Stimulated activated CD8-positive, alpha-beta memory T cell treated with anti-CD3 and anti-CD28 coated beads, Interleukin-4, amount 100 ng/mL, for 4 hours (primary cell): ENCODE data around the gene PALLD.
"Not testable (repeated sequence)": the region's sequence is repeated elsewhere in the genome, so short reads cannot be mapped to it uniquely, and the experiment has no call there.

Source experiments
- DNase-seq, 2 donors: peaks; one replicate each; pipeline ENCODE4 v3.0.0-alpha.2; 2020; ENCODE audit warnings: low read depth in 2 of 2, low spot score in 1 of 2

The PALLD gene

DNA sequence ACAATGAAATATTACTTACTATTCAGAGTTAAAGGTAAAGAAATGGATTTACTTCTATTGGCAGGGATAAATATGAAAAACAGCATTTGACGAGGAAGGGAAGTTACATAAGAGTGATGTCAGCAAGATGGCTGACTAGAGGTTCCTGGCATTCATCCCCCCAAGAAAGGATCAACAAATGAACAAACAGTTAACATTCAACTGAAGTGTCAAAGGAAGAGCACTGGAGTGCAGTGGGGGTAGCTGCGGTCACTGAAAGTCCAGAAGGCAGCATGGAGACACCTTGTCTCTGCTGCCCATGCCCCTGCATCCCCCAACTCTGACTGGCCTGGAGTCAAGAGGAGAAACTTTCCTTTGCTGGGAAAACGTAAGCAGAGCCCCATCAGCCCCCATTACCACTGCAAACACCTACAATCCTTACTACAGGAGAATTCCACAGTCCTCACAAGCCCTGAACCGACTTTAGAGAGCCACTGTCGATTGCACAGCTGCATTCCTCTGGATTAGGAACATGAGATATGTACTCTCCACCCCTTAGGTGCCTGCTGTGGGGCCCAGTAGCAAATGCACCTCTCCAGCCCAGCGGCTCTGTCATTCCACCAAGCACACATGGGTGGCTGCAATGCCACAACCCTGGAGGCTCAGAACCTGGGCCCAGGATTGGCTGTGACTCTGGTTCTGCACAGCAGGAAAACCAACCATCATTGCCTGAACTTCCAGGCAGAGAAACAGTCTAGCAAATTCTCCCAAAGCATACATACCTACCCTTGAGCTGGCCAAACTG, 433.8 kb downstream of the PALLD start:
- no peak for DNase-seq

DNA sequence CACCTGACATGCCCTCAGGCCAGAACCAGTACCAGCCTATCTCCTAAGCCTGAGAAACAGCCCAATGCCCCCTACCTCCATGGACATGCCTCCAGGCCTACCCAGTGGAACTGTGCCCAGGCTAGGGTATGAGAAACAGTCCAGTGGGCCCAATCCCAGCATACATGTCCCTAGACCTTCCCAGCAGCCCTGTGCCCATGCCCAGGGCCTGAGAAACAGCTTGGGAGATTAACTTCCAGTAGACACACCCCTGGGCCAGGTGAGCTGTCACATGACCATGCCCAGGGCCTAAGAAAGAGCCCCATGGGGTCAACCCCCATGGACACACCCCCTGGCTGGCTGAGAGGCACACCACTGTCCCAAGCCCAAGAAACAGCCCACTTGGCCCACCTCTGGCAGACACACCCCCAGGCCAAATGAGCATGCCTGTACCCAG, 434.4 kb downstream of the PALLD start:
- DNase-seq, result no peak

DNA sequence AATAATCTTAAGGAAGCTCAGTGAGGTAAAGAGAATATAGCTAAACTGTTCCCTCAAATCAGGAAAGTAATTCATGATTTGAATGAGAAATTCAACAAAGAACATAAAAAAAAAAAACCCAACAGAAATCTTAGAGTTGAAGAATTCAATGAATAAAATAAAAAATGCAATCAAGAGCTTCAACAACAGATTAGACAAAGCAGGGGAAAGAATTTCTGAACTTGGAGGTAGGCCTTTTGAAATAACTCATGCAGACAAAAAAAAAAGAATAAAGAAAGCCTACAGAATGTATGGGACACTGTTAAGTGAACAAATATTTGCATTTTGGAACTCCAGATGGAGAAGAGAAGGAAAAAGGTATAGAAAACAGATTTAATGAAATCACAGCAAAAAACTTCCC, 435.3 kb downstream of the PALLD start:
- no peak for DNase-seq

DNA sequence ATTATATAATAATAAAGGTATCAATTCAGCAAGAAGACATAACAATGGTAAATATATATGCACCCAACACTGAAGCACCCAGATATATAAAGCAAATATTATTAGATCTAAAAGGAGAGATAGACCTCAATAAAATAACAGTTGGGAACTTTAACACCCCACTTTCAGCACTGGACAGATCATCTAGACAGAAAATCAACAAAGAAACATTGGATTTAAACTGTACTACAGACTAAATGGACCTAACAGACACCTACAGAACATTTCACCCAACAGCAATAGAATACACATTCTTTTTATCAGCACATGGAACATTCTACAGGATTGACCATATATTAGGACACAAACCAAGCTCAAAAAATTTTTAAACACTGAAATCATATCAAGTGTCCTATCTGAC, 436.6 kb downstream of the PALLD start:
- DNase-seq, result no peak

DNA sequence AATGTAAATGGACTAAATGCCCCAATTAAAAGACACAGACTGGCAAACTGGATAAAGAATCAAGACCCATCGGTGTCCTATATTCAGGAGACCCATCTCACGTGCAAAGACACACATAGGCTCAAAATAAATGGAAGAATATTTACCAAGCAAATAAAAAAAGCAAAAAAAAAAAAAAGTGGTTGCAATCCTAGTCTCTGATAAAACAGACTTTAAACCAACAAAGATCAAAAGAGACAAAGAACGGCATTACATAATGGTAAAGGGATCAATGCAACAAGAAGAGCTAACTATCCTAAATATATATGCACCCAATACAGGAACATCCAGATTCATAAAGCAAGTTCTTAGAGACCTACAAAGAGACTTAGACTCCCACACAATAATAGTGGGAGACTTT, 440.6 kb downstream of the PALLD start:
- DNase-seq, result not testable (repeated sequence)

DNA sequence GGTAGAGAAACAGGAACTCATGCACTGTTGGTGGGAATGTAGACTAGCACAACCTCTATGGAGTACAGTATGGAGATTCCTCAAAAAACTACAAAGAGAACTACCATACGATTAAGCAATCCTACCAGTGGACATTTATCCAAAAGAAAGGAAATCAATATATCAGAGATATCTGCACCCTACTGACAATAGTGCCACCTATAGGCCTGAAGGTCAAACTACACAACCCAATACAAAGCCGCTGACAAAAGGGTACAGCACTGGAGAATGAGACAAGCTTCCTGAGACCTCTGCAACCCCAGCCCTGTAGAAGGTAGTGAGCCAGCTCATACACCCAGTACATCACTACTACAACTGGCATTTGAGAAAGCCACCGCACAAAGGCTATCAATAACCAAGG, 446.1 kb downstream of the PALLD start:
- DNase-seq, result no peak

DNA sequence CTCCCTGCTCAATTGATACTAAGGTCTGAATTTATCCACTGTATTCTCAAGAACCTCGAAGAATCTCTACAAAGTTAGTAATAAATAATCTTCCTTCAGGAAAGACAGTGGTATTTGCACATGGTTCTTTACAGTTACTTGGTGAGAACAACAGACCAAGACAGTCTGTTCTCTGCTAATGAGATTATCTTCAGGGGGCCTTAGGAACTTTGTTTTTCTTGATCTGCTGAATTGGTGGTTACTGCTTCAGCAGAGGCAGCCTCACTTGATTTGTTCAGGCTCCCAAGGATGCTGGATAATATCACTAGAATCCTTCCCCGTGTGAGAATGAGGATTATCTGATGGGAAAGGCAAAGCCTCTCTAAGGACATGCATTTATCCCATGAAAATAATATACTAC, 448.4 kb downstream of the PALLD start:
- no peak for DNase-seq

DNA sequence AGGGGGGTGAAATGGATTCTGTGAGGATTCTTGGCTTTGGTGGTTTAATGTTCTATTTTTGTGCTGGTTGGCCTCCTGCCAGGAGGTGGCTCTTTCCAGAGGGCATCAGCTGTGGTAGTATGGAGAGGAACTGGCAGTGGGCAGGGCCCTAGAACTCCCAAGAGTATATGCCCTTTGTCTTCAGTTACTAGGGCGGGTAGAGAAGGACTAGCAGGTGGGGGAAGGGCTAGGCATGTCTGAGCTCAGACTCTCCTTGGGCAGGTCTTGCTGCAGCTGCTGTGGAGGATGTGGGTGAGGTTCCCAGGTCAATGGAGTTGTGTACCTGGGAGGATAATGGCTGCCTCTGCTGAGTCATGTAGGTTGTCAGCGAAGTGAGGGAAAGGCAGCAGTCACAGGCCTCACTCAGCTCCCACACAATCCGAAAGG, 456.0 kb downstream of the PALLD start:
- not testable (repeated sequence) for DNase-seq

DNA sequence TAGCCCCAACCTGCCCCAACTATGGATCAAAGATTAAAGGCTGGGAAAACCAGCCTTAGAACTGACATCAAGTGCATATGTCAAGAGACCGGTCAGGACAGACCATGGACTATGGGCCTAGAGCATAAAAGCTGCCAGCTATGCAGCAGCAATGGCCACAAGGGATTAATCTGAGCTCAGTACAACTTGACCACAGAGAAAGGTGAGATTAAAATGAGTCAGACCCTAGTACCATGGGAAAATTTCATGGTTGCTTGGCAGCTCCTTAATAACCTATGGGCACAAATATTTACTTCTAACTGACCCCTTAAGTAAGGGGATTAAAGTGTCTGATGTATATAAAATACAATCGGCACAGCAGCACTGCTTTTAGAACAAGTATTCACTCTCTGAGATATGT, 458.8 kb downstream of the PALLD start:
- no peak for DNase-seq

DNA sequence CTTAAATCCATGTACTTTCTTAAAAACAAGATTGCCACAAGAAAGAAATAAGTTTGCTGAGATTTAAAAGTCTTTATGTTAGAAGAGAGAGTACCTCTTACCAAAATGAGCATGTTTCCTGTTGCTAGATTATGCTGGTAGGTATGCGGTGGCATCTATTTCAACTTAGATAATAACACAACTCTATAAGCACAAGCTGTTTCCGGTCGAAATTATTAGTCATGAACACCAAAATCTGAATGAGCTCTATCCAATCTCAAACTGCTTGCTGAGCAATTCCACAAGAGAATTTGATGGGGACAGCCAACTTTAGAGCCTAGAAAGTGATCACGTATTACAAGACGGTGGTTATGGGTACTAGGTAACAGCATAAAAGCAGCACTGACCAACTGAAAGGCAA, 463.9 kb downstream of the PALLD start:
- no peak for DNase-seq

DNA sequence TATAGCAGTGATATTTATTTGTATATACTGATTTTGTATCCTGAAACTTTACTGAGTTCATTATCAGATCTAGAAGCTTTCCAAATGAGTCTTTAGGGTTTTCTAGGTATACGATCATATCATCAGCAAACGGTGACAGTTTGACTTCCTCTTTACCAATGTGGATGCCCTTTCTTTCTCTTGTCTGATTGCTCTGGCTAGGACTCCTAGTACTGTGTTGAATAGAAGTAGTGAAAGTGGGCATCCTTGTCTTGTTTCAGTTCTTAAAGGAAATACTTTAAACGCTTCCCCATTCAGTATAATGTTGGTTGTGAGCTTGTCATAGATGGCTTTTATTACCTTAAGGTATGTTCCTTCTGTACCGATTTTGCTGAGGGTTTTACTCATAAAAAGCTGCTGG, 475.7 kb downstream of the PALLD start:
- no peak for DNase-seq
